ENCODE measurements around the gene FTCDNL1.

The FTCDNL1 gene

GRCh38 chr2:199754766-199755165 lies 96.2 kb downstream of the FTCDNL1 start:
- Mint-ChIP-seq H3K36me3 (no peaks in the 10 kb centered on the region), H3K4me1 (peaks cover 0 to 7% of the 10 kb centered on the region in 2 donors), H3K4me3 (no peak overlapping the region), H3K27me3 (peaks cover 9 to 14% of the 10 kb centered on the region in 2 donors), H3K27ac (no peak overlapping the region), H3K9me3 (peaks cover 4 to 6% of the 10 kb centered on the region in 2 donors)
- ATAC-seq (replicated peaks) (no peak), DNase-seq (no peak)

- Mint-ChIP-seq H3K4me1 (peaks cover 0 to 7% of the 10 kb centered on the region in 2 donors), H3K27ac (no peak overlapping the region), H3K4me3 (no peak overlapping the region), H3K36me3 (no peaks in the 10 kb centered on the region), H3K9me3 (peaks cover 4 to 6% of the 10 kb centered on the region in 2 donors), H3K27me3 (peaks cover under 1 to 7% of the 10 kb centered on the region in 2 donors)
- no peak for ATAC-seq (replicated peaks)
- DNase-seq = no peak
Measured at GRCh38 chr2:199751492-199752120, 99.4 kb downstream of the FTCDNL1 start.

- H3K36me3 Mint-ChIP-seq = no peaks in the 10 kb centered on the region
- no peak for ATAC-seq (replicated peaks)
- H3K4me3 Mint-ChIP-seq = no peak overlapping the region
- H3K27ac Mint-ChIP-seq = no peak overlapping the region
- no peak for DNase-seq
- H3K9me3 Mint-ChIP-seq = peaks cover 4 to 6% of the 10 kb centered on the region in 2 donors
- peaks cover 0 to 7% of the 10 kb centered on the region in 2 donors for H3K27me3 Mint-ChIP-seq
- H3K4me1 Mint-ChIP-seq = no peaks in the 10 kb centered on the region
Measured at GRCh38 chr2:199749571-199749970, 101.4 kb downstream of the FTCDNL1 start.

GRCh38 chr2:199744724-199745123 lies 106.3 kb downstream of the FTCDNL1 start:
- H3K27me3 Mint-ChIP-seq = peaks cover 8 to 14% of the 10 kb centered on the region in 2 donors
- peaks cover 3 to 5% of the 10 kb centered on the region in 2 donors for H3K4me1 Mint-ChIP-seq
- ATAC-seq (replicated peaks) (no peak), DNase-seq (no peak)
- H3K4me3 Mint-ChIP-seq = no peak overlapping the region
- H3K9me3 Mint-ChIP-seq = no peaks in the 10 kb centered on the region
- H3K27ac Mint-ChIP-seq = no peak overlapping the region
- no peaks in the 10 kb centered on the region for H3K36me3 Mint-ChIP-seq

GRCh38 chr2:199744260-199744659 lies 106.7 kb downstream of the FTCDNL1 start:
- Mint-ChIP-seq H3K4me3 (no peak overlapping the region), H3K36me3 (no peaks in the 10 kb centered on the region), H3K27ac (no peak overlapping the region), H3K9me3 (no peaks in the 10 kb centered on the region), H3K27me3 (peaks cover 11 to 19% of the 10 kb centered on the region in 2 donors), H3K4me1 (peaks cover 5 to 7% of the 10 kb centered on the region in 2 donors)
- DNase-seq (no peak), ATAC-seq (replicated peaks) (no peak)

GRCh38 chr2:199743415-199744120 lies 107.4 kb downstream of the FTCDNL1 start:
- Mint-ChIP-seq H3K4me3 (no peak overlapping the region), H3K36me3 (no peaks in the 10 kb centered on the region), H3K9me3 (no peaks in the 10 kb centered on the region), H3K27me3 (peaks cover 18 to 26% of the 10 kb centered on the region in 2 donors), H3K27ac (no peak overlapping the region), H3K4me1 (peaks cover 5 to 7% of the 10 kb centered on the region in 2 donors)
- ATAC-seq (replicated peaks) (no peak), DNase-seq (no peak)

GRCh38 chr2:199742884-199743283 lies 108.1 kb downstream of the FTCDNL1 start:
- Mint-ChIP-seq H3K4me1 (peaks cover 5 to 7% of the 10 kb centered on the region in 2 donors), H3K27me3 (peaks cover 23 to 32% of the 10 kb centered on the region in 2 donors), H3K27ac (no peak overlapping the region), H3K4me3 (no peak overlapping the region), H3K36me3 (no peaks in the 10 kb centered on the region), H3K9me3 (no peaks in the 10 kb centered on the region)
- DNase-seq = no peak
- ATAC-seq (replicated peaks) = no peak

GRCh38 chr2:199740111-199740428 lies 110.9 kb downstream of the FTCDNL1 start:
- ATAC-seq (replicated peaks) = no peak
- H3K27me3 Mint-ChIP-seq = peaks cover 24 to 43% of the 10 kb centered on the region in 2 donors
- no peaks in the 10 kb centered on the region for H3K36me3 Mint-ChIP-seq
- peaks cover 5 to 7% of the 10 kb centered on the region in 2 donors for H3K4me1 Mint-ChIP-seq
- no peak overlapping the region for H3K27ac Mint-ChIP-seq
- no peak for DNase-seq
- H3K9me3 Mint-ChIP-seq = no peaks in the 10 kb centered on the region
- H3K4me3 Mint-ChIP-seq = no peak overlapping the region

- DNase-seq (peak; percentile 29), ATAC-seq (replicated peaks) (peak; percentile 54 to 55)
- Mint-ChIP-seq H3K27ac (no peak overlapping the region), H3K4me3 (no peak overlapping the region), H3K4me1 (peaks cover 5 to 7% of the 10 kb centered on the region in 2 donors), H3K27me3 (peaks cover 24 to 43% of the 10 kb centered on the region in 2 donors), H3K36me3 (no peaks in the 10 kb centered on the region), H3K9me3 (no peaks in the 10 kb centered on the region)
Measured at GRCh38 chr2:199739413-199740110, 111.4 kb downstream of the FTCDNL1 start.

GRCh38 chr2:199738727-199739412 lies 112.1 kb downstream of the FTCDNL1 start:
- Mint-ChIP-seq H3K27me3 (peaks cover 24 to 43% of the 10 kb centered on the region in 2 donors), H3K36me3 (no peaks in the 10 kb centered on the region), H3K9me3 (no peaks in the 10 kb centered on the region)

GRCh38 chr2:199734651-199735050 lies 116.3 kb downstream of the FTCDNL1 start:
- peaks cover 22 to 36% of the 10 kb centered on the region in 2 donors for H3K27me3 Mint-ChIP-seq

More at GRCh38 chr2:199738727-199739412, 112.1 kb downstream of the FTCDNL1 start:
- Mint-ChIP-seq H3K4me1 (peaks cover 5 to 7% of the 10 kb centered on the region in 2 donors), H3K27ac (no peak overlapping the region), H3K4me3 (no peak overlapping the region)
- DNase-seq (no peak), ATAC-seq (replicated peaks) (no peak)

GRCh38 chr2:199734011-199734410 lies 117.0 kb downstream of the FTCDNL1 start:
- H3K4me1 Mint-ChIP-seq = no peaks in the 10 kb centered on the region
- no peak for DNase-seq
- H3K9me3 Mint-ChIP-seq = no peaks in the 10 kb centered on the region
- no peak overlapping the region for H3K27ac Mint-ChIP-seq
- H3K36me3 Mint-ChIP-seq = no peaks in the 10 kb centered on the region
- peaks cover 23 to 35% of the 10 kb centered on the region in 2 donors for H3K27me3 Mint-ChIP-seq
- no peak for ATAC-seq (replicated peaks)
- no peak overlapping the region for H3K4me3 Mint-ChIP-seq

More at GRCh38 chr2:199734651-199735050, 116.3 kb downstream of the FTCDNL1 start:
- H3K4me1 Mint-ChIP-seq = peaks cover under 1 to 1% of the 10 kb centered on the region in 2 donors
- H3K9me3 Mint-ChIP-seq = no peaks in the 10 kb centered on the region
- H3K27ac Mint-ChIP-seq = no peak overlapping the region
- ATAC-seq (replicated peaks) = no peak
- H3K4me3 Mint-ChIP-seq = no peak overlapping the region
- no peak for DNase-seq
- H3K36me3 Mint-ChIP-seq = no peaks in the 10 kb centered on the region

- Mint-ChIP-seq H3K36me3 (no peaks in the 10 kb centered on the region), H3K27me3 (peaks cover 29 to 44% of the 10 kb centered on the region in 2 donors), H3K27ac (no peak overlapping the region), H3K4me1 (no peaks in the 10 kb centered on the region), H3K9me3 (peaks cover 0 to 2% of the 10 kb centered on the region in 2 donors), H3K4me3 (no peak overlapping the region)
- ATAC-seq (replicated peaks) (no peak), DNase-seq (no peak)
Measured at GRCh38 chr2:199727801-199728200, 123.2 kb downstream of the FTCDNL1 start.

- ATAC-seq (replicated peaks) = no peak
- Mint-ChIP-seq H3K27ac (no peak overlapping the region), H3K27me3 (peaks cover 29 to 44% of the 10 kb centered on the region in 2 donors), H3K9me3 (peaks cover 0 to 4% of the 10 kb centered on the region in 2 donors), H3K36me3 (no peaks in the 10 kb centered on the region), H3K4me1 (no peaks in the 10 kb centered on the region), H3K4me3 (no peak overlapping the region)
- no peak for DNase-seq
Measured at GRCh38 chr2:199727306-199727705, 123.7 kb downstream of the FTCDNL1 start.

Measured in stimulated activated naive B cell treated with anti-CD40 and anti-IgM and Interleukin-4, amounts not matched to agents 10 μg/mL and 1 μg/mL and 100 μg/mL, for 72 hours (primary cell).